GM12873 (cell line): ENCODE results near the gene ZBTB16.

Source experiments
- CTCF ChIP-seq: IDR thresholded peaks from 2 replicates; pipeline ENCODE4 v1.5.1; 2012; ENCODE audit warnings: low read depth, mild to moderate bottlenecking, moderate library complexity, low read length, control low read depth; ENCODE audit not compliant: insufficient read depth; ENCODE audit errors: missing control alignments

ZBTB16 gene

GRCh38 chr11:114232400-114233059 is 173.0 kb downstream of the ZBTB16 start:
- TF ChIP-seq CTCF, result no peak

- TF ChIP-seq CTCF, result no peak
Measured at GRCh38 chr11:114233755-114234154, 174.2 kb downstream of the ZBTB16 start.

GRCh38 chr11:114236829-114237228 is 177.3 kb downstream of the ZBTB16 start:
- TF ChIP-seq CTCF, result no peak

GRCh38 chr11:114237321-114238280 is 178.1 kb downstream of the ZBTB16 start:
- no peak for TF ChIP-seq CTCF

- TF ChIP-seq CTCF, result no peak
Measured at GRCh38 chr11:114239753-114240161, 180.2 kb downstream of the ZBTB16 start.

- TF ChIP-seq CTCF, result no peak
Measured at GRCh38 chr11:114242032-114242431, 182.5 kb downstream of the ZBTB16 start.
